GM10266 (cell line): ENCODE data around the gene BMP8B.

Source experiments
- DNase-seq: peaks from one replicate; pipeline ENCODE4 v3.0.0; 2012; ENCODE audit errors: extremely low spot score
- CTCF ChIP-seq: IDR thresholded peaks from 2 replicates; pipeline ENCODE4 v1.5.1; 2012; ENCODE audit warnings: mild to moderate bottlenecking, low read depth; ENCODE audit not compliant: control insufficient read depth, insufficient read depth; ENCODE audit errors: missing control alignments

The BMP8B gene

GRCh38 chr1:39759436-39759726, 29.3 kb downstream of the BMP8B start:
- TF ChIP-seq CTCF: no peak
- DNase-seq: no peak

GRCh38 chr1:39758556-39759435, 29.9 kb downstream of the BMP8B start:
- no peak for TF ChIP-seq CTCF
- no peak for DNase-seq

GRCh38 chr1:39757501-39757900, 31.2 kb downstream of the BMP8B start:
- no peak for TF ChIP-seq CTCF
- no peak for DNase-seq

GRCh38 chr1:39755965-39756659, 32.6 kb downstream of the BMP8B start:
- TF ChIP-seq CTCF: no peak
- DNase-seq: no peak

- TF ChIP-seq CTCF: no peak
- DNase-seq: no peak
Observed at GRCh38 chr1:39754906-39755504, 33.7 kb downstream of the BMP8B start.

GRCh38 chr1:39754026-39754570, 34.6 kb downstream of the BMP8B start:
- TF ChIP-seq CTCF: no peak
- no peak for DNase-seq
